Uterus (tissue), 2 donors: ENCODE data around the gene HAVCR1.

Experiments
- POLR2A ChIP-seq, 2 donors: fragments of 450-650 bp; IDR thresholded peaks; one replicate each; pipeline ENCODE4 v1.6.1; 2016; ENCODE audit warnings: antibody characterized with exemption in 2 of 2, mild to moderate bottlenecking in 1 of 2, moderate library complexity in 1 of 2
- TF ChIP-seq, protein P1 (sequence below), 4 experiments: fragments of 200-600 bp in 2 of 4; fragments of 450-650 bp in 2 of 4; sonication (generic) in 2 of 4; IDR thresholded peaks; one replicate each; pipeline ENCODE4 v1.5.1; 2016 to 2019; ENCODE audit warnings: antibody characterized with exemption in 4 of 4, mild to moderate bottlenecking in 2 of 4, moderate library complexity in 1 of 4

DNA sequence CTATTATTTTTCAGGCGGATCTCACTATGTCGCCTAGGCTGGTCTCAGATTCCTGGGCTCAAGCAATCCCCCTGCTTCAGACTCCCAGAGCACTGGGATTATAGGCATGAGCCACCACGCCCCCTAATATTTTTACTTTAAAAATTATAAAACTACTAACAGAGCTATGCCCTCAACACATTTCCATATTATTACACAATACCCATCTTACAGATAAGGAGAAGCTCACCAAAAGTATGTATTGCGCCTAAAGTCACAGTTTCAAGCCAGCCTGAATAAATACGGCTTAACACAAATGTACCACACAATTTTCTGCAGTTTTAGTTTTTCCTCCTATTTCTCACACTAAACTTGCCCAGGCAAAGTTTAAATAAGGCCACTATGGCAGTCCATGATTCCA lies 9.9 kb upstream of the HAVCR1 start:
- TF ChIP-seq POLR2A (IDR thresholded peaks at IDR 0.05): no peak
- TF ChIP-seq, protein P1, sequence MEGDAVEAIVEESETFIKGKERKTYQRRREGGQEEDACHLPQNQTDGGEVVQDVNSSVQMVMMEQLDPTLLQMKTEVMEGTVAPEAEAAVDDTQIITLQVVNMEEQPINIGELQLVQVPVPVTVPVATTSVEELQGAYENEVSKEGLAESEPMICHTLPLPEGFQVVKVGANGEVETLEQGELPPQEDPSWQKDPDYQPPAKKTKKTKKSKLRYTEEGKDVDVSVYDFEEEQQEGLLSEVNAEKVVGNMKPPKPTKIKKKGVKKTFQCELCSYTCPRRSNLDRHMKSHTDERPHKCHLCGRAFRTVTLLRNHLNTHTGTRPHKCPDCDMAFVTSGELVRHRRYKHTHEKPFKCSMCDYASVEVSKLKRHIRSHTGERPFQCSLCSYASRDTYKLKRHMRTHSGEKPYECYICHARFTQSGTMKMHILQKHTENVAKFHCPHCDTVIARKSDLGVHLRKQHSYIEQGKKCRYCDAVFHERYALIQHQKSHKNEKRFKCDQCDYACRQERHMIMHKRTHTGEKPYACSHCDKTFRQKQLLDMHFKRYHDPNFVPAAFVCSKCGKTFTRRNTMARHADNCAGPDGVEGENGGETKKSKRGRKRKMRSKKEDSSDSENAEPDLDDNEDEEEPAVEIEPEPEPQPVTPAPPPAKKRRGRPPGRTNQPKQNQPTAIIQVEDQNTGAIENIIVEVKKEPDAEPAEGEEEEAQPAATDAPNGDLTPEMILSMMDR (IDR thresholded peaks at IDR 0.05): no peak
